GM13976 (cell line): ENCODE measurements around the gene AKAP13.

Experiments used
- DNase-seq: peaks from one replicate; pipeline ENCODE4 v3.0.0; 2012; ENCODE audit warnings: low spot score
- CTCF ChIP-seq: IDR thresholded peaks from 2 replicates; pipeline ENCODE4 v1.5.1; 2012; ENCODE audit warnings: borderline replicate concordance, mild to moderate bottlenecking; ENCODE audit not compliant: insufficient read depth; ENCODE audit errors: extremely low read depth, missing control alignments, control extremely low read depth
- in situ Hi-C: fragments of 300-500 bp; cut with MboI; formaldehyde crosslinking; loops from one replicate; pipeline ENCODE4 v1.12.0; 2022; ENCODE audit warnings: low sequenced_read_pairs, mixed read lengths, inconsistent platforms; ENCODE audit not compliant: unreplicated experiment

Gene AKAP13

DNA sequence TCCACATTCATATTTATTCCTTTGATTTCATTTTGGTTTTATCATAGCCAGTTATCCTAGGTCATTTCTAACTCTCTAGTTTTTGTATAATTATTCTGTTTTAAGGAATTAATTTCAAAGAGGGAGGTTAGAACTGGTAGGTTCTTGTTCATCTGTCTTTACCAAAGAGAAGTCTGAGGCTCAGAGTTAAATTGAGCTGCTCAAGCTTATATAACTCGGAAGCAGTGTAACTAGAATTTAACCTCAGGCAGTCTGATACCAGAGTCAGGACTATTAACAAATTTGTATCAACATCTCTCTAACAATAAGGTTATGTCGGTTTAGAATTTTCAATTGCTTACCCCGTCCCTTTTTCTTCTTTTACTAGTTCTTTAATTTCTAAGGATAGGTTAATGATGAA is 84.1 kb downstream of the AKAP13 start:
- TF ChIP-seq CTCF, result no peak
- DNase-seq, result no peak
- in situ Hi-C loops, result no loop called here

DNA sequence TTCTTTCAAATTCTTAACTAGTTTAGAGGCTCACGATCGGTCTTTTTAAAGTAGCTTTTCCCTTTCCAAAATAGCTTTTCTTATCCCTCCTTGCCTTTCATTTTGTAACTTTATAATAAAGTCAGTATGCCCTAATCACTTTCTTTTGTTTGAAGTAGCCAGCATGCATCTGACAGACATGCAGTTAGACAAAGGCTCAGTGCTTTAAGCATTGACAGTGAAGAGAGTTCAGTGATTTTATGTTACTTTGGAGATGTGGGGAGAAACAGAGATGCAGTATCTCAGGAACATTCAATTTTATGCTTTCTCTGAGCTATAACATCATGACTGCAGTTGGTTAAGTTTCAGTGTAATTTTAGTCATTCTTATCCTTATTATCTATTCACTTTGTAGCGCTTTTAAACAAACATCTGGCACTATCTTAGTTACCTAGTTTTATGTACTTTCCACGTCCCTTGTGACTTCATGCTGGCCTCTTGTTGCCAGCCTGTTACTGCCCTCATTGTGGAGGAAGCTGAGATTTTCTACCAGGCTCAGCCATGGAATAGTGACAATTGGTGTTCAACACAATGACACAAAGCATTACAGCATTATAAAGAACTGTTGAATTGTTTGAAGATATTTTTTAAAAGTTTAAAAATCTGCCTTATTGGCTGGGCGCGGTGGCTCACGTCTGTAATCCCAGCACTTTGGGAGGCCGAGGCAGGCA is 90.3 kb downstream of the AKAP13 start:
- no peak for DNase-seq
- in situ Hi-C loops, result loop anchor here (10.0 kb wide), 1 partner anchor 46 kb away; no protein-coding TSS in a partner anchor

GRCh38 chr15:85472349-85472748 is 91.9 kb downstream of the AKAP13 start:
- in situ Hi-C loops, result loop anchor here (10.0 kb wide), 1 partner anchor 48 kb away; no protein-coding TSS in a partner anchor
- no peak for DNase-seq

More for the DNA sequence above, 90.3 kb downstream of the AKAP13 start:
- no peak for TF ChIP-seq CTCF

GRCh38 chr15:85473455-85473854 is 93.1 kb downstream of the AKAP13 start:
- no peak for TF ChIP-seq CTCF
- in situ Hi-C loops, result loop anchor here (10.0 kb wide), 1 partner anchor 49 kb away; no protein-coding TSS in a partner anchor
- DNase-seq, result no peak

More at GRCh38 chr15:85472349-85472748, 91.9 kb downstream of the AKAP13 start:
- no peak for TF ChIP-seq CTCF

- DNase-seq, result no peak
- in situ Hi-C loops, result loop anchor here (10.0 to 25.0 kb wide), 2 partner anchors 50 to 163 kb away; no protein-coding TSS in a partner anchor
These were observed 94.4 kb downstream of the AKAP13 start for GRCh38 chr15:85474700-85475316.

GRCh38 chr15:85475317-85475701 is 94.9 kb downstream of the AKAP13 start:
- TF ChIP-seq CTCF, result no peak
- DNase-seq, result no peak
- in situ Hi-C loops, result loop anchor here (10.0 to 25.0 kb wide), 2 partner anchors 51 to 163 kb away; no protein-coding TSS in a partner anchor

More at GRCh38 chr15:85474700-85475316, 94.4 kb downstream of the AKAP13 start:
- no peak for TF ChIP-seq CTCF
